ENCODE data around the gene ATXN1.

The ATXN1 gene

GRCh38 chr6:16717275-16717942 is 43.9 kb downstream of the ATXN1 start:
- Histone ChIP-seq H3K9me3 (ENCODE audit: insufficient read depth, low read length) (no peaks in the 10 kb centered on the region), H3K79me2 (ENCODE audit: low read length) (no peaks in the 10 kb centered on the region), H3K4me2 (ENCODE audit: low read length) (no peak overlapping the region), H3K9ac (ENCODE audit: low read length) (no peak overlapping the region), H3K27me3 (ENCODE audit: low read depth, low read length) (peaks cover 52% of the 10 kb centered on the region), H3K36me3 (replicated peaks; ENCODE audit: low read depth, low read length) (no peaks in the 10 kb centered on the region), H3K4me1 (ENCODE audit: low read length) (peaks cover 8% of the 10 kb centered on the region), H3K4me3 (ENCODE audit: low read length) (no peak overlapping the region), H4K20me1 (ENCODE audit: insufficient read depth, low read length) (no peaks in the 10 kb centered on the region), H2AFZ (ENCODE audit: low read depth, low read length) (no peak overlapping the region), H3K27ac (ENCODE audit: low read length) (no peak overlapping the region)
- TF ChIP-seq CTCF (IDR thresholded peaks at IDR 0.05; ENCODE audit: low read depth, low read length) (no peak), EZH2phosphoT487 (IDR thresholded peaks at IDR 0.05; ENCODE audit: low read depth) (no peak)

GRCh38 chr6:16716321-16716858 is 44.9 kb downstream of the ATXN1 start:
- TF ChIP-seq EZH2phosphoT487 (IDR thresholded peaks at IDR 0.05; ENCODE audit: low read depth) (no peak), CTCF (IDR thresholded peaks at IDR 0.05; ENCODE audit: low read depth, low read length) (no peak)
- Histone ChIP-seq H3K4me2 (ENCODE audit: low read length) (no peak overlapping the region), H3K4me3 (ENCODE audit: low read length) (no peak overlapping the region), H3K9ac (ENCODE audit: low read length) (no peak overlapping the region), H3K4me1 (ENCODE audit: low read length) (peaks cover 16% of the 10 kb centered on the region), H3K79me2 (ENCODE audit: low read length) (no peaks in the 10 kb centered on the region), H3K27me3 (ENCODE audit: low read depth, low read length) (peaks cover 45% of the 10 kb centered on the region), H4K20me1 (ENCODE audit: insufficient read depth, low read length) (no peaks in the 10 kb centered on the region), H3K27ac (ENCODE audit: low read length) (no peak overlapping the region), H2AFZ (ENCODE audit: low read depth, low read length) (no peak overlapping the region), H3K9me3 (ENCODE audit: insufficient read depth, low read length) (no peaks in the 10 kb centered on the region), H3K36me3 (replicated peaks; ENCODE audit: low read depth, low read length) (no peaks in the 10 kb centered on the region)

- peaks cover 16% of the 10 kb centered on the region for H3K4me1 ChIP-seq (ENCODE audit: low read length)
- H4K20me1 ChIP-seq (ENCODE audit: insufficient read depth, low read length) = no peaks in the 10 kb centered on the region
- no peak overlapping the region for H3K4me3 ChIP-seq (ENCODE audit: low read length)
- no peaks in the 10 kb centered on the region for H3K79me2 ChIP-seq (ENCODE audit: low read length)
- H3K27ac ChIP-seq (ENCODE audit: low read length) = no peak overlapping the region
- H3K9me3 ChIP-seq (ENCODE audit: insufficient read depth, low read length) = no peaks in the 10 kb centered on the region
- no peak overlapping the region for H3K9ac ChIP-seq (ENCODE audit: low read length)
- no peak overlapping the region for H2AFZ ChIP-seq (ENCODE audit: low read depth, low read length)
- TF ChIP-seq CTCF (IDR thresholded peaks at IDR 0.05; ENCODE audit: low read depth, low read length) (no peak), EZH2phosphoT487 (IDR thresholded peaks at IDR 0.05; ENCODE audit: low read depth) (no peak)
- peaks cover 39% of the 10 kb centered on the region for H3K27me3 ChIP-seq (ENCODE audit: low read depth, low read length)
- H3K36me3 ChIP-seq (replicated peaks; ENCODE audit: low read depth, low read length) = no peaks in the 10 kb centered on the region
- H3K4me2 ChIP-seq (ENCODE audit: low read length) = no peak overlapping the region
Measured at GRCh38 chr6:16713597-16713996, 47.7 kb downstream of the ATXN1 start.

GRCh38 chr6:16712931-16713484 is 48.3 kb downstream of the ATXN1 start:
- Histone ChIP-seq H3K27ac (ENCODE audit: low read length) (no peak overlapping the region), H3K4me2 (ENCODE audit: low read length) (peak overlapping the region; percentile 51), H3K9me3 (ENCODE audit: insufficient read depth, low read length) (no peaks in the 10 kb centered on the region), H3K4me1 (ENCODE audit: low read length) (peaks cover 16% of the 10 kb centered on the region), H2AFZ (ENCODE audit: low read depth, low read length) (no peak overlapping the region), H3K4me3 (ENCODE audit: low read length) (peak overlapping the region; percentile 52; the same call in 1 of the 2 replicates), H3K9ac (ENCODE audit: low read length) (no peak overlapping the region), H3K79me2 (ENCODE audit: low read length) (no peaks in the 10 kb centered on the region), H4K20me1 (ENCODE audit: insufficient read depth, low read length) (no peaks in the 10 kb centered on the region), H3K36me3 (replicated peaks; ENCODE audit: low read depth, low read length) (no peaks in the 10 kb centered on the region), H3K27me3 (ENCODE audit: low read depth, low read length) (peaks cover 33% of the 10 kb centered on the region)
- TF ChIP-seq EZH2phosphoT487 (IDR thresholded peaks at IDR 0.05; ENCODE audit: low read depth) = no peak
- TF ChIP-seq CTCF (IDR thresholded peaks at IDR 0.05; ENCODE audit: low read depth, low read length) = peak; percentile 33
